Muscle layer of duodenum (tissue), 2 donors: ENCODE measurements around the gene MDN1.
A peak's percentile ranks its signal among the peaks of the same experiment; 100 is the strongest.
"Not testable (repeated sequence)": the region's sequence is repeated elsewhere in the genome, so short reads cannot be mapped to it uniquely, and the experiment has no call there.

ENCODE experiments used
- H3K27ac ChIP-seq: one replicate; pipeline ENCODE4 v1.7.0; 2013; ENCODE audit warnings: mild to moderate bottlenecking, low read length
- H3K27me3 ChIP-seq: one replicate; pipeline ENCODE4 v1.7.0; 2013; ENCODE audit warnings: low read depth, mild to moderate bottlenecking, control low read depth, low read length
- H3K36me3 ChIP-seq, 2 donors: one replicate each; pipeline ENCODE4 v1.7.0; 2013; ENCODE audit warnings: low read length in 2 of 2, control low read depth in 1 of 2, mild to moderate bottlenecking in 1 of 2; ENCODE audit not compliant: insufficient read depth in 2 of 2, control insufficient read depth in 1 of 2
- H3K4me1 ChIP-seq, 2 donors: one replicate each; pipeline ENCODE4 v1.7.0; 2013; ENCODE audit warnings: low read length in 2 of 2, mild to moderate bottlenecking in 2 of 2, control low read depth in 1 of 2, moderate library complexity in 1 of 2; ENCODE audit not compliant: insufficient read depth in 2 of 2, control insufficient read depth in 1 of 2
- H3K4me3 ChIP-seq, 2 donors: one replicate each; pipeline ENCODE4 v1.7.0; 2013; ENCODE audit warnings: low read length in 2 of 2, low read depth in 1 of 2, mild to moderate bottlenecking in 1 of 2
- H3K9me3 ChIP-seq, 2 donors: one replicate each; pipeline ENCODE4 v1.7.0; 2013; ENCODE audit warnings: low read length in 2 of 2, control low read depth in 1 of 2, mild to moderate bottlenecking in 1 of 2; ENCODE audit not compliant: control insufficient read depth in 1 of 2
- donor health status: healthy.

MDN1 gene

DNA sequence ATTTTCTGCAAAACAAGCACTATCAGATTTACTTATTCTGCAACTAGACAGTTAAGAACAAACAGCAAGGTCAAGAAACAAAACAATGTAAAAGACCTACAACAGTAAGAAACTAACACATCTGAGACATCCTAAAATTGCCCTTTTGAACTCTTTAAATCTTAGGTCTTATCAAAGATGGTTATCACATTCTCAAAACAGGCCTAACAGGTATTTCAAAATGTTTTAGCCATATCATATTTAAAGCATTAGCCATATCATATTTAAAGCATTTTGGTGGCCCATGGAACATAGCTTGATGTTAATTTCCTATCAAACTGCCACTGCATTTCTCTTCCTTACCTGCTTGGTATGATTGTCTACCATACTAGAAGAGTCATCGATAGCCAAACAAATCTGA is 169.9 kb downstream of the MDN1 start:
- Histone ChIP-seq H3K27ac (no peak overlapping the region), H3K4me1 (no peaks in the 10 kb centered on the region), H3K9me3 (no peaks in the 10 kb centered on the region), H3K27me3 (no peaks in the 10 kb centered on the region), H3K36me3 (peaks cover 46 to 75% of the 10 kb centered on the region in 2 donors), H3K4me3 (no peak overlapping the region)

DNA sequence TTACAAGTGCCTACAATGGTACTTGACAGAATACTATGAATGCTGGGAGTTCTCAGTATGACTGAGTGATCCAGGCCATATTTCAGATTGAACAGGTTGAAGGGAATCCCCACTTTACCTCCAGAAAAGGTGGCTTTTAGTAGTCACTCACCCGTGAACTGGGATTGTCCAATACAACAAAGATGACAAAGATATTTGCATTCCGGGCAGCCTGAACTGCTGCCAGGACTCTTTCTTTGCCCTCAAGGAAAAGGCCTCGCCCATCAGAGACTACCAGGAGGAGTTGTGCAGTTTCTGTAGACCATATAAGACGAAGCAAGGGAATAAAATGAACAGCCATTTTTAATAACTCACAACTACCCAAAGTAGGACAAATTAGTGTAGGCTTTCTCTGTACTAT is 174.7 kb downstream of the MDN1 start:
- Histone ChIP-seq H3K36me3 (peaks cover 35 to 47% of the 10 kb centered on the region in 2 donors), H3K9me3 (no peaks in the 10 kb centered on the region), H3K4me1 (no peaks in the 10 kb centered on the region), H3K27me3 (no peaks in the 10 kb centered on the region), H3K4me3 (no peak overlapping the region), H3K27ac (no peak overlapping the region)

DNA sequence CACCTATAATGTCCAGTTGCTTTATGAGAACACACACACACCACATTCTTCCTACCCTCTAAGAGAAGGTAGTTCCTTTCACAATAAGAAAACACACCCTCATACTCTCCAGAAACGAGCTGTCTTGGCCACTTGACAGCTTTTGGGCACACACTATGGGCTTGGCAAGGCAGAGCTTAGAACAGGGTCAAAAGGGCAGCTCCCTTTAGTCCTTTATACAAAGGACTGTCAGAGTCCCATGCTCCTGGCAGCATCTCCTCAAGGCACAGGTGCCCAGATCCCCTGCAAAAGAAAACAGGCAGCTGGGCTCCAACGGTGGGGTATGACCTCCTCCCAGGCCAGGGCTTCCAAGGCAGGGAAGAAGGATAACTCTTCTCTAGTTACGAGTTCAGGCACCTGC is 176.2 kb downstream of the MDN1 start:
- no peaks in the 10 kb centered on the region for H3K27me3 ChIP-seq
- no peak overlapping the region for H3K4me3 ChIP-seq
- no peak overlapping the region for H3K27ac ChIP-seq
- H3K4me1 ChIP-seq, result peaks cover 0 to 7% of the 10 kb centered on the region in 2 donors
- peaks cover 32 to 42% of the 10 kb centered on the region in 2 donors for H3K36me3 ChIP-seq
- H3K9me3 ChIP-seq, result no peaks in the 10 kb centered on the region

DNA sequence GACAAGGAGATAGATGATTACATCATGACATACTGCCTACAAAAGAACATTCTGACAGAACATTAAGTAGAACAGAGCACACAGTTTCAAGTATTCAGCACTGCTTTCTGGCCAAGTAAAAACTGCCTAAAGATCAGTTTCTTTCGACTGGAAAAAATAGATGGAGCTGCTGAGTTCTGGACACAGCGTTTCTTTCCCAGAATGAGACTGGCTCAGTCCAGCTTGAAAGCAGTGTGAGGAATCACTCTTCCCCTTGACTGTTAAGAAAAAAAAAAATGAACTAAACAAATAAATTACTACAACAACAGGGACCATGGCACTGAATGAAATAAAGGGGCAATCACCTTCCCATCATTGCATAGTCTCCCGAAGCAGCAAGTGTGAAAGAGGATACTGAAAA is 176.6 kb downstream of the MDN1 start:
- Histone ChIP-seq H3K4me3 (no peak overlapping the region), H3K27ac (no peak overlapping the region), H3K27me3 (no peaks in the 10 kb centered on the region), H3K4me1 (peaks cover 0 to 7% of the 10 kb centered on the region in 2 donors), H3K9me3 (no peaks in the 10 kb centered on the region), H3K36me3 (peaks cover 30 to 38% of the 10 kb centered on the region in 2 donors)

DNA sequence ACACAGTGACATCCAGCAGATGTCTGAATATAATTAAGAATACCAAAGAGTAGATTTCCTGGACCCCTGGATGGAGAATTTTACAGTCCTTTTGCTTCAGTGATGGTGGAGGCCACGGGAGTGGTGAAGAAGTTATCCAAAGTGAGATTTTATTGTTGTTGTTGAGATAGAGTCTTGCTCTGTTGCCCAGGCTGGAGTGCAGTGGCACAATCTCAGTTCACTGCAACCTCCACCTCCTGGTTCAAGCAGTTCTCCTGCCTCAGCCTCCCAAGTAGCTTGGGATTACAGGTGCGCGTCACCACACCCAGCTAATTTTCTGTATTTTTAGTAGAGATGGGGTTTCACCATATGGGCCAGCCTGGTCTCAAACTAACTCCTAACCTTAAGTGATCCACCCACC is 178.0 kb downstream of the MDN1 start:
- not testable (repeated sequence) for H3K27me3 ChIP-seq, H3K9me3 ChIP-seq, H3K4me3 ChIP-seq, H3K27ac ChIP-seq
- Histone ChIP-seq H3K4me1 (peaks cover 0 to 10% of the 10 kb centered on the region in 2 donors), H3K36me3 (peaks cover 22 to 26% of the 10 kb centered on the region in 2 donors)

DNA sequence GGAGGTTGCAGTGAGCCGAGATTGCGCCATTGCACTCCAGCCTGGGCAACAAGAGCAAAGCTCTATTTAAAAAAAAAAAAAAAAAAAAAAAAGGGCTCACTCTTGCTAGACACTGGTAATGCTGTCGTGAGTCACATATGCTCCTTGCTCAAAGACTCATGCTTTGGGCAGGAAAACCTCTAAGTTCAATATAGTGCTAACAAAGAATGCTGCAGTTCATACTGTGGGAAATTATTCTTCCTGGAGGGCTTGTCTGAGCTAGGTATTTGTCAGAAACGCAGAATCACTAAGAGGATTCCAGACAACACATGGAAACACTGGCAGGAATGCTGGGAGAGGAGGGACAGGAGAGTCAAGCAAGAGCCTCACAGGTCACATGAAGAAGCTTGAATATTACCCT is 178.8 kb downstream of the MDN1 start:
- no peaks in the 10 kb centered on the region for H3K9me3 ChIP-seq
- H3K27me3 ChIP-seq, result no peaks in the 10 kb centered on the region
- no peak overlapping the region for H3K27ac ChIP-seq
- H3K4me1 ChIP-seq, result peaks cover 0 to 10% of the 10 kb centered on the region in 2 donors
- peaks cover 14 to 25% of the 10 kb centered on the region in 2 donors for H3K36me3 ChIP-seq
- no peak overlapping the region for H3K4me3 ChIP-seq

DNA sequence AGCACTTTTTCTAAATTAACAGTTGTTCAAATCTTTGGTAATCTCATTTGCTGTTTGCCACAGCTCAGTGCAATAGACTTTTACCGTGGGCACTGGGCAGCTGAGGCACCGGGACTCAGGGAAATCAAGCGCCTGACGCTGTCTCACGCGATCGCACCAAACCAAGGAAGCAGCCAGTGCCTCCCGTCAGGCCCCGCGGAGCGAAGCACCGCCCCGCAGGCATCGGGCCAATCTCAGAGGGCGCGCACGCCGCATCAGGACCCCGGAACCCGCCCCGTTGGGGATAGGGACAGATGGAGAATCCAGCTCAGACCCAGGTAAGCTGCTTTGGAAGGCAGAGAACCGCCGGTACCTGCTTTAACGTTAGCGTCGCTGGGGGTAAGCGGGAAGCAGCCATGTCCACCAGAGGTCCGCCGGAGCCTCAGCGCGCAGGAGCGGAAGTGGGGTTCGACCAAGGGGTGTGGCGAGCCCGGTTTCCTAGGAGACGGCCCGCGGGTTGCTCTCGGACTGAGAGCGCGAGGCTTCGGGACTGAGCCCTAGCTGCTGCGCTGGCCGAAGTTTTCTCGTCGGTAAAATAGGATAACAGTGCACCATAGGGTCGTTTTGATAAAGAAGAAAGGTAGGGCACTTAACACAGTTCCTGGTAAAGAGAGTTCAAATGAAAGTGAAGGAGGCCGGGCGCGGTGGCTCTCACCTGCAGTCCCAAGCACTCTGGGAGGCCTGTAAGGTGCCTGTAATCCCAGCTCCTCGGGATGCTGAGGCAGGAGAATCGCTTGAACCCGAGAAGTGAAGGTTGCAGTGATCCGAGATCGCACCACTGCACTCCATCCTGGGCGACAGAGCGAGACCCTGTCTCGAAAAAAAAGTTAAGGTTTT is 181.0 kb downstream of the MDN1 start, which contains the start of gene LYRM2:
LYRM2 (minus strand) TSS at position 428 of the 876 bp plus-strand sequence; CDS start at position 397, 31 bp downstream.
- Histone ChIP-seq H3K27ac (peak within 1 kb of the TSS; percentile 89), H3K4me1 (peaks cover 0 to 10% of the 10 kb centered on the region in 2 donors), H3K4me3 (peak within 1 kb of the TSS; percentile 70 to 73), H3K27me3 (no peaks in the 10 kb centered on the region), H3K36me3 (peaks cover 0 to 11% of the 10 kb centered on the region in 2 donors), H3K9me3 (no peaks in the 10 kb centered on the region)

DNA sequence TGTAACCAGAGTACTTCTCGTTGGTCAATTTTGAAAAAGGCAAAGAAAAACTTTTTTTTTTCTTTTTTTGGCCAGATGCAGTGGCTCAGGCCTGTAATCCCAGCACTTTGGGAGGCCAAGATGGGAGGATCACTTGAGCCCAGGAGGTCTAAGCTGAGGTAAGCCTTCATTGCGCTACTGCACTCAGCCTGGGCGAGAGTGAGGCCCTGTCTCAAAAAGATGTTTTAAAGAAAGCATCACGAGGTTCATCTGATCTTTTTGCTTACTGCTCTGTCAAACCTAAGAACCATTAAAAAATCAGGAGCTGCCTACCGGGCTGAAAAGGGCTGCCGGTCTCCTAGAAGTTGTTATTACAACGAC is 181.7 kb downstream of the MDN1 start:
- H3K27me3 ChIP-seq, result no peaks in the 10 kb centered on the region
- peaks cover 0 to 11% of the 10 kb centered on the region in 2 donors for H3K36me3 ChIP-seq
- H3K27ac ChIP-seq, result peak overlapping the region; percentile 89
- peaks cover 0 to 10% of the 10 kb centered on the region in 2 donors for H3K4me1 ChIP-seq
- H3K4me3 ChIP-seq, result peak overlapping the region; percentile 70 to 73
- H3K9me3 ChIP-seq, result no peaks in the 10 kb centered on the region

DNA sequence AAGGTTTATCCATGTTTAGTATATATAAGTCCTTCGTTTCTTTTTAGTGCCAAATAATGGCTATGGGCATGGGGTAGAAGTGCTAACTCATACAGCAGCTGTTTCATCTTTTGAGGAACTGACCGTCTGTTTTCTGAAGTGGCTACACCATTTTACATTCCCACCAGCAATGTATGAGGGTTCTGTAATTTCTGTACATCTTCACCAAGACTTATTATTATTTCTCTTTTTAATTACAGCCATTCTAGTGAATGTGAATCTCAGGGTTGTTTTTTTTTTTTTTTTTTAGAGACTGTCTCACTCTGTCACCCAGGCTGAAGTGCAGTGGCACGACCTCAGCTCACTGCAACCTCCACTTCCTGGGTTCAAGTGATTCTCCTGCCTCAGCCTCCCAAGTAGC is 183.2 kb downstream of the MDN1 start:
- not testable (repeated sequence) for H3K4me3 ChIP-seq, H3K9me3 ChIP-seq, H3K27ac ChIP-seq, H3K27me3 ChIP-seq
- Histone ChIP-seq H3K36me3 (peaks cover 0 to 11% of the 10 kb centered on the region in 2 donors), H3K4me1 (peaks cover 0 to 10% of the 10 kb centered on the region in 2 donors)

DNA sequence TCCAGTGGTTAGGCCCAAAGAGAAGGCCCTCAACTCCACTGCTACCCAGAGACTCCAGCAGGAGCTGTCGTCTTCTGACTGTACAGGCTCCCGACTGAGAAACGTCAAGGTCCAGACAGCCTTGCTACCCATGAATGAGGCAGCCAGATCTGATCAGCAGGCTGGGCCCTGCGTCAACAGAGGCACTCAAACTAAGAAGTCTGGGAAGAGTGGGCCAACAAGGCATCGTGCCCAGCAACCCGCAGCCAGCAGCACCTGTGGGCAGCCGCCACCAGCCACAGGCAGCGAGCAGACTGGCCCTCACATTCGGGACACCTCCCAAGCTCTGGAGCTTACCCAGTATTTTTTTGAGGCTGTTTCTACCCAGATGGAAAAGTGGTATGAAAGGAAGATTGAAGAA is 189.1 kb downstream of the MDN1 start:
- H3K27ac ChIP-seq, result no peak overlapping the region

DNA sequence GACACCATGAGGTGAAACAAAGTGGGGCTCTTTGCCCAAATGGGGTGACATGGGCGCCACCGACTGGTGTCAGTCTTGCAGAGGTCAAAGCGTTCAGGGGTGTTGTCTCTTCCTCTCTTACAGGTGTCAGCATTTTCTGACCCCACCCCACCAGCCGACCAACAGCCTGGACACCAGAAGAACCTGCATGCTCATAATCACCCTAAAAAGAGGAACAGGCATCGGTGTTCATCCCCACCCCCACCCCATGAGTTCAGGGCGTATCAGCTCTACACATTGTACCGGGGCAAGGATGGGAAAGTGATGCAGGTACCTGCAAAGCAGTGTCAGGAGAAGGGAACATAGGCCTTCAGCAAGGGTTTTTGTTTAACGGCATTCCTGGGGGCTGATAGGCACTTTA is 195.8 kb downstream of the MDN1 start:
- peaks cover 8 to 27% of the 10 kb centered on the region in 2 donors for H3K36me3 ChIP-seq
- H3K27me3 ChIP-seq, result no peaks in the 10 kb centered on the region
- no peaks in the 10 kb centered on the region for H3K4me1 ChIP-seq
- H3K4me3 ChIP-seq, result no peak overlapping the region
- no peak overlapping the region for H3K27ac ChIP-seq
- no peaks in the 10 kb centered on the region for H3K9me3 ChIP-seq

More for the DNA sequence above, 189.1 kb downstream of the MDN1 start:
- H3K9me3 ChIP-seq, result no peaks in the 10 kb centered on the region
- H3K4me1 ChIP-seq, result no peaks in the 10 kb centered on the region
- H3K36me3 ChIP-seq, result peaks cover 8 to 14% of the 10 kb centered on the region in 2 donors
- no peak overlapping the region for H3K4me3 ChIP-seq
- no peaks in the 10 kb centered on the region for H3K27me3 ChIP-seq
